Measurements from ENCODE around the gene CYP3A5.

CYP3A5 gene

DNA sequence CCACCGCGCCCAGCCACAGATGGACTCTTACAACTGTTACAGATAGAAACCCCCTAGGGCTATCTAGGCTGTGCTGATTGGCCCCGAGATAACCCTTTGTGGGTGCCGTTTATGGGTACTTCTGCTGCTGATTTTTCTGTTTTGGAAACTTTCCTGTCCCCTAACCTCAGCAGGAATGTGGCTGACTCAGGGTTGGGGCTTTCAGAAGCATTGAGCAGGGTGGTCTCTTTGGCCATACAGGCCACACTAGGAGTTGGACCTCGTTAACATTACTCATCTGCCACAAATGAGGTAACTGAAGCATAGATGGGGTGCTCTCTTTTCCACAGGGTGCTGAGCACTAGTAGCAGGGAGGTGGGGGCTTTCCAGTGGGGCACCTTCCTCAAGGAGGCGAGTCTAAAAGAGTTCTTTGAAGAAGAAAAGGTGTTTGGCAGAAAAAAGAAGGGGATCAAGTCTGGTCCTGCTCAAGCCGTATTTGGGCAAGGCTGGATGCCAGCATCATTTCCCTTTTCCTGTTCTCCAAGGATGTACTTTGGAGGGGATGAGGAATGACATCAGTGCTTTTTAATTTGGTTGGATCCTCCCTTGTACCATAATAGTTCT is 56.6 kb downstream of the CYP3A5 start:
- in situ Hi-C loops (cut with HindIII; ENCODE audit: low pct_ligation_motif_present, low pct_unique_long_range_greater_than_20kb, low sequenced_read_pairs), result no loop called here
- DNase-seq, result no peak

DNA sequence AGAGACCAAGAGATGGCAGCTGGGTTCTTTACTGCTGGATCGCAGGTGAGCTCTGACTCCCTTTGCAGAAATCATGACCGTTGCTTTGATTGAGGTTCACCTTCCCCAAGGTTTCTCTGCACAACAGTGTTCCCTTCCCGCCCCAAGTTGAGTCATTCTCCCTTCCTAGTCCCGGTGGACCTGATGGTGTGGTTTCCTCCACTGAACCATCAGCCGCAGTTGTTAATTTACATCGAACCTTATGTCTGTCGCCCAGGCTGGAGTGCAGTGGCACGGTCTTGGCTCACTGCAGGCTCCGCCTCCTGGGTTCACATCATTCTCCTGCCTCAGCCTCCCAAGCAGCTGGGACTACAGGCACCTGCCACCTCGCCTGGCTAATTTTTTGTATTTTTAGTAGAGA is 57.2 kb downstream of the CYP3A5 start:
- DNase-seq, result no peak
- in situ Hi-C loops (cut with HindIII; ENCODE audit: low pct_ligation_motif_present, low pct_unique_long_range_greater_than_20kb, low sequenced_read_pairs), result no loop called here

DNA sequence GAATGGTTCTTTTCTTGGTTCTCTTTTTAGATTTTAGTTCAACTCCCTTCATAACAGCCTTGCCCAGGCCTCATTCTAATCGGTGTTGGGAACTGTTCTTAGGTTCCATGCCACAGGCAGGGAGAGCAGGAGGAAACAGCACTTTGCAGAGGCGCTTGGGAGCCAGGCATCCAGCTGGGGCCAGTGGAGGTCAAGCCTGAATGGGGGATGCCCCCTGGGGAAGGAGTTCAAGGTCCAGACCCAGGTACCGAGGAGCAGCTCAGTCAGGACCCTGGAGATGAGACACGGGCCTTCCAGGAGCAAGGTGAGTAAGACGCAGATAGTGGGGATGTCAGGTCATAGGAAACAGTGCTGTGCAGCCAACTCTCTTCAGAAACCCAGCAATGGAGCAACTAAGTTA is 58.5 kb downstream of the CYP3A5 start:
- no peak for DNase-seq
- in situ Hi-C loops (cut with HindIII; ENCODE audit: low pct_ligation_motif_present, low pct_unique_long_range_greater_than_20kb, low sequenced_read_pairs), result no loop called here

DNA sequence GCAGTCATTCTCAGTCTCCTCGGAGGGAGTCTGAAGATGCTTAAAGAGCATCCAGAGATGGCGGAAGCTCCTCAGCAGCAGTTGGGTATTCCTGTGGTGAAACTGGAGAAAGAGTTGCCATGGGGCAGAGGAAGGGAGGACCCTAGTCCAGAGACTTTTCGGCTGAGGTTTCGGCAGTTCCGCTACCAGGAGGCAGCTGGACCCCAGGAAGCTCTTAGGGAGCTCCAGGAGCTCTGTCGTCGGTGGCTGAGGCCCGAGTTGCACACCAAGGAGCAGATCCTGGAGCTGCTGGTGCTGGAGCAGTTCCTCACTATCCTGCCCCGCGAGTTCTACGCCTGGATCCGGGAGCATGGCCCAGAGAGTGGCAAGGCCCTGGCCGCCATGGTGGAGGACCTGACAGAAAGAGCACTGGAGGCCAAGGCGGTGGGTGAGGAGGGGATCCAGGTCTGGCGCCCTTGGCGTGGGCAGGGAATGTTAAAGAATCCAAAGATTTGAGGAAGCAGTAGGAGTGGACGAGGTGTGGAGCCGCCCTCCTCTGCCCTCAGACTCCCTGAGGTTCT is 60.1 kb downstream of the CYP3A5 start:
- in situ Hi-C loops (cut with HindIII; ENCODE audit: low pct_ligation_motif_present, low pct_unique_long_range_greater_than_20kb, low sequenced_read_pairs), result no loop called here
- DNase-seq, result no peak

DNA sequence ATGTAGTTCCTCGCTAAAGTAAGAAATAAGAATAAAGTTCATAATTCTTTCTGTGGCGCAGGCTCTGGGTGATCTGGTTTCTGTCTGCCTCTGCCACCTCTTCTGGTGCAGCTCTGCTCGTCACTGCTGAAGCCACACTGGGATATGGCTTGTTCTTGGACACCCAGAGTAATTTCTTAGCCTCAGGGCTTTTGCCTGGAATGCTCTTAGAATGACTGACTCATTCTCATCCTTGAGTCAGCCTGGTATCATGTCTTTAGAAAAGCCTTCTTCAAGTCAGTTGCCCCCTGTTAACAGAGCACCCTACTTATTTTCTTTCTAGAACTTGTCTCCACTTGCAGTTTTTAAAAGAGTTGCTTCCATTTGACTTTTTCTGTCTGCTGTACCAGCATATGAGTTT is 61.1 kb downstream of the CYP3A5 start:
- DNase-seq, result peak; percentile 32
- in situ Hi-C loops (cut with HindIII; ENCODE audit: low pct_ligation_motif_present, low pct_unique_long_range_greater_than_20kb, low sequenced_read_pairs), result no loop called here

DNA sequence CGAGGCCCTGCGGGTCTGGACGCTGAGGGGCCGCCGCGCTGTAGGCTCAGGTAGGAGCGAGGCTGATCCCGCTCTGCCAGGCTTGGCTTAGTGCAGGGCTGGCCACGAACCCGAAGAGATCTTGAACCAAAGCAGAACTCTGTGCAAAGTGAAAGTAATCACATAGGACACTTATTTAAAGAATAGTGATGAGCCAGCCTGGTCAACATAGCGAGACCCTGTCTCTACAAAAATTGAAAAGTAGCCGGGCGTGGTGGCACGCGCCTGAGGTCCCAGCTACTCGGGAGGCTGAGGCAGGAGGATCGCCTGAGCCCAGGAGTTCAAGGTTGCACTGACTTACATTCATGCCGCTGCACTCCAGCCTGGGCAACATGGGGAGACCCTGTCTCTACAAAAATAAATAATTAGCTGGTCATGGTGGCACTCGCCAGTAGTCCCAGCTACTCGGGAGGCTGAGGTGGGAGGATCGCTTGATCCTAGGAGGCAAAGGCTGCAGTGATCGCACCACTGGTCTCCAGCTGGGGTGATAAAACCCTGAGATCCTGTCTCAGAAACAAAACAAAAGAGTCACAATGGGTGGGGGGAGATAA is 62.5 kb downstream of the CYP3A5 start:
- in situ Hi-C loops (cut with HindIII; ENCODE audit: low pct_ligation_motif_present, low pct_unique_long_range_greater_than_20kb, low sequenced_read_pairs), result no loop called here
- no peak for DNase-seq

DNA sequence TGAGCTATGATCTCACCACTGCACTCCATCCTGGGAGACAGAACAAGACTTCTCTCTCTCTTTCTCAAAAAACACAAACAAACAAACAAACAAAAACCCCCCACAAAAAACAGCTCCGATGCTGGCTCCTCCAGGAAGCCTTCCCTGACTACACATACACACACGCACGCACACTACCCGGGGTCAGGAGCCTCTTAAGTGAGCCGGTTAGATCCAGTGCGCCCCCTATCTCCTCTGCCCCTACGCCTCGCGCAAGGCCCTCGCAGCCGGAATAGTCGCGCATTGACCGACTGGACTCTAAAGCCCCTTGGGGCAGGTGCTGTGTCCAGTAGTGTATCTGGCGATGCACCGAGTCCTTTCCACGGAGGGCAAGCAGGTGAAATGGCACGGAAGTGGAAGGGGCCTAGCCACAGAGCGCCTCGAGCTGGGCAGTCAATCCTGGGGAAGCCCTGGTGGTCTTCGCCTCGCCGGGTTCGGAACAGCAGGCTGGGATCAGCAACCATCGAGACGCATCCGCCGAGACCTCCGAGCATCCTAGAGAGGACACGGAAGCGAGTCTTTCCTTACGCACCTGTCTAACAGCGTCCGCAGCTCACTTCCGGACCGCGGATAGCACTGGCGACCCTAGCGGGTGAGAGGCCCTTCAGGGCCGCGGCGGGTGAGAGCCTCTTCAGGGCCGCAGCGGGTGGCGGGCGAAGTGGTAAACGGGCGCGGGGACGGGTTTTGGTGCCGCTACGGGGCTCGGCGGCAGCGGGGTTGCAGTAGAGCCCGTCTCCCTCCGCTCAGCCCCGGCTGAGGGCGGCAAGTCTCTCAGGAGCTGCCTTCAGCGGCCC is 63.2 kb downstream of the CYP3A5 start, which contains the start of gene ZSCAN25:
TSS of gene ZSCAN25 (plus strand) at position 588 of the 833 bp plus-strand sequence. CDS start 2,661 bp downstream, outside the sequence.
- in situ Hi-C loops (cut with HindIII; ENCODE audit: low pct_ligation_motif_present, low pct_unique_long_range_greater_than_20kb, low sequenced_read_pairs), result no loop called here
- DNase-seq, result peak; percentile 98

DNA sequence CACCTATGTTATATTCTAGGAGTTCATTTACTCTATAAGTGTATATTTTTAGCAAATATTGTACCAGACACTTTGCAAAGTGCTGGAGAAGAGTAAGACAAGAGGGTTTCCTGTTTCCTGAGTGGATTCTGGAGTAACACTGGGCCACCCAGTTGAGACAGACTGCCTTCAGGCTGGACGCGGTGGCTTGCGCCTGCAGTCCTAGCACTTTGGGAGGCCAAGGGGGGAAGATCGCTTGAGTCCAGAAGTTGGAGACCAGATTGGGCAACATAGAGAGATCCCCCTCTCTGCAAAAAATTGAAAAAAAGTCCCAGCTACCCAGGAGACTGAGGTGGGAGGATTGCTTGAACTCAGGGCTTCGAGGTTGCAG is 63.8 kb downstream of the CYP3A5 start:
- no peak for DNase-seq
- in situ Hi-C loops (cut with HindIII; ENCODE audit: low pct_ligation_motif_present, low pct_unique_long_range_greater_than_20kb, low sequenced_read_pairs), result no loop called here

DNA sequence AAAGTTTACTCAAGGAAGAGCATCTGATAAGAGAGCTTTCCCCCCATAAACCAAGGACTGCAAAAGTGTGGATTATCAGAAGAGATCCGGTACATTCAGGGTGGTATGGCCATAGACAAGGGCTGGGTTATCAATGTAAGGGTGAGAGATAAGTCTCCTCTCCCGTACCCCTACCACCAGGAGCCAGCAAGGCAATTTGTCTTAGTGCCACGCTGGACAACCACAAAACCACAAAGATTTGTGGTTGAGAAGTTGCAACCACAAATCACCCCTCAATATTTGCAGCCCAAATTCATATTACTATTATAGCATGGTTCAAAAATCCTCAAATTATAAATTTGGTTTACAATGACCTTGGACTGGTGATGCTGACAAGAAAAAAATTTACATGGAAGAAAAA is 65.3 kb downstream of the CYP3A5 start:
- no peak for DNase-seq
- in situ Hi-C loops (cut with HindIII; ENCODE audit: low pct_ligation_motif_present, low pct_unique_long_range_greater_than_20kb, low sequenced_read_pairs), result no loop called here

DNA sequence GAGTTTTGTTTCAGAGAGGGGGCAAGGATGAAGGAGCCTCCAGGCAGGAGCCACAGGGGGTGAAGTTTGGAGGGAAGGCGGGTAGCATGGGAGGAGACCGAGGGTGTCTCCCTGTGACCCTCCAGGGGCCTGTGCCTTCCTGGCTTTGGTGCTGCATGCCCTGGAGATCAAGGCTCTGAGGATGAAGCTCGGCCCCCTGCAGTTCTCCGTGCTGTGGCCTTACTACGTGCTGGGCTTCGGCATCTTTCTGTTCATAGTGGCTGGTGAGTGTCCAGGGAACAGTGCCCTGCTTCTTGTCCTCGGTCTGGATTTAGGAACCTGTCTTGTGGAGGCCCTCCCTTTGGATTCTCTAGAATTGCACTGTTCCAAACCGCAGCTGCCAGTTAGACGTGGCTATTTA is 72.2 kb downstream of the CYP3A5 start:
- in situ Hi-C loops (cut with HindIII; ENCODE audit: low pct_ligation_motif_present, low pct_unique_long_range_greater_than_20kb, low sequenced_read_pairs), result no loop called here
- DNase-seq, result no peak

DNA sequence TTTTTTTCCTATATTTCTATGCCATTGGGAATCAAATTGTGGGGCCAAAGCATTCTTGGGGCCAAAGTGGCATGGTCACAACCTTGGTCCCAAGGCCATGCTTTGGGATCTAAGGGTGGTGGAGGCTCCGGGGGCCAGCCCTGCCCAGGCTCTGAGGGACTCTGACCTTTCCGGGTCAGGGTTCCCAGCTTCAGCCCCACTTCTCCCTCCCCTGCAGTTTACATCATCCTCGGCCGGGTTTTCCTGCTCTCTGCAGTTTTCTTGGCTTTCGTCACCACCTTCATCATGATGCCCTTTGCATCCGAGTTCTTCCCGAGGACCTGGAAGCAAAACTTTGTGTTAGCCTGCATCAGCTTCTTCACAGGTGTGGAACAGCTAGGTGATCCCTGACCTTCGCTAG is 73.3 kb downstream of the CYP3A5 start:
- DNase-seq, result no peak
- in situ Hi-C loops (cut with HindIII; ENCODE audit: low pct_ligation_motif_present, low pct_unique_long_range_greater_than_20kb, low sequenced_read_pairs), result no loop called here

DNA sequence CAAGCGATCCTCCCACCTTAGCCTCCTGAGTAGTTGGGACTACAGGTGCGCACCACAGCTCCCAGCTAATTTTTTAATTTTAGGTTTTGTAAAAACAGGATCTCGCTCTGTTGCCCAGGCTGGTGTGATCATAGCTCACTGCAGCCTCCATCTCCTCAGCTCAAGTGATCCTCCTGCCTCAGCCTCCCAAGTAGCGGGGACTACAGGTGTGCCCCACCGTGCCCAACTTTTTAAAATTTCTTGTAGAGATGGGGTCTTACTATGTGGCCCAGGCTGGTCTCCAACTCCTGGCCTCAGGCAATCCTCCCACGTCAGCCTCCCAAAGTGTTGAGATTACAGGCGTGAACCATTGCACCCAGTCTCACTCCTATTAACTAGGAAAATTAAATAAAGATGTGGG is 74.3 kb downstream of the CYP3A5 start:
- DNase-seq, result no peak
- in situ Hi-C loops (cut with HindIII; ENCODE audit: low pct_ligation_motif_present, low pct_unique_long_range_greater_than_20kb, low sequenced_read_pairs), result no loop called here

DNA sequence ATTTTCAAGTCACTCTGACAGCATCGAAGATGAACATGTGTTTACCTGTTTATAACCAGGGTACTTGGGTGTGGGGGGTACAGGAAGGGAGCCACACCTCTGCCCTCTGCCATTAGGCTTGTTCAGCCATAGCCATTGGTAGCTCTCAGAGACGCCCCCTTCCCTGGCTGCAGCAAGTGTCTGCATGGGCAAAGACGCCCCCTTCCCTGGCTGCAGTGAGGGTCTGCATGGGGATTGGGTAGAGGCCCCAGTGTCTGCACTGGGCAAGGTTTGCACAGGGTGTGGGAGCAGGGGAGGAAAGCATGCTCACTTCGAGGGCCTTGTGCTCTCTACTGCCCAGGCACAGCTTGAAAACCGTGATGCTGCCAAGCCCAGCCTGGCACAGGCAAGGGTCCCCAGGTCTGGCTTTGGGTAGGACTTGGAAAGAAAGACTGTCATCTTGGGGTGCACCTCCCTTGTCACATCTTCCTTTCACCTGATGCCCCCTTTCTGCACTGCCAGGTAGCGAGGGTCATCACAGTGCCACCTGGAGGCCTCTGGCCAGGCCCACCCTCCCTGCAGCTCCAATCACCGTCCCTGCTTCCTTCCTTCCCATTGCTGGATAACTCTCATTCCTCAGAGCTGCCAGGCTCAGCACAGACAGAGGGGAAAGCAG is 78.0 kb downstream of the CYP3A5 start:
- in situ Hi-C loops (cut with HindIII; ENCODE audit: low pct_ligation_motif_present, low pct_unique_long_range_greater_than_20kb, low sequenced_read_pairs), result no loop called here
- DNase-seq, result no peak

DNA sequence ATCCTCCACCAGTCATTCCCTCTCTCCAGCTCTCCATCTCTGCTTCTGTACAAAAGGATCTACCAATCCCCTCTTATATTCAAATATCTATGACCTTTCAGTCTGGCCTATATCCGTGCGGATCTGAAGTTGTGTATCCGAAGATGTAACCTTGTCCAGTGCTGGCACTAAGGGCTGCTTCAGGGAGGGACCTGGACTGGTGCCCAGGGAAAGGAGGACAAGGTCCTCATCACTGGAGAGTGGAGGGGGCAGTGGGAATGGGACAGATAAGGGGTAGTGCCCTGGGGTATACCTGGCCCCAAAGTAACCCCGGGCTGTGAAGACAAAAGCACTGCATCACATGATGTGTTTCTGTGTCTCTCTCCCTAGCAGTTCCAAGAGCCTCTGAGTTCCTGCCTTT is 80.0 kb downstream of the CYP3A5 start:
- DNase-seq, result no peak
- in situ Hi-C loops (cut with HindIII; ENCODE audit: low pct_ligation_motif_present, low pct_unique_long_range_greater_than_20kb, low sequenced_read_pairs), result no loop called here

All from ACHN (cell line).